GM18520 (cell line): ENCODE data around the gene MAP3K5.

Experiments
- ATAC-seq: cut with Tn5 transposase; IDR thresholded peaks from one replicate; pipeline ENCODE4 v1.9.1; 2021; ENCODE audit not compliant: unreplicated experiment

MAP3K5 gene

GRCh38 chr6:136525586-136526195 lies 266.6 kb downstream of the MAP3K5 start:
- ATAC-seq = no peak

- no peak for ATAC-seq
These were observed 267.3 kb downstream of the MAP3K5 start for GRCh38 chr6:136524936-136525413.

GRCh38 chr6:136524339-136524935 lies 267.8 kb downstream of the MAP3K5 start:
- no peak for ATAC-seq

DNA sequence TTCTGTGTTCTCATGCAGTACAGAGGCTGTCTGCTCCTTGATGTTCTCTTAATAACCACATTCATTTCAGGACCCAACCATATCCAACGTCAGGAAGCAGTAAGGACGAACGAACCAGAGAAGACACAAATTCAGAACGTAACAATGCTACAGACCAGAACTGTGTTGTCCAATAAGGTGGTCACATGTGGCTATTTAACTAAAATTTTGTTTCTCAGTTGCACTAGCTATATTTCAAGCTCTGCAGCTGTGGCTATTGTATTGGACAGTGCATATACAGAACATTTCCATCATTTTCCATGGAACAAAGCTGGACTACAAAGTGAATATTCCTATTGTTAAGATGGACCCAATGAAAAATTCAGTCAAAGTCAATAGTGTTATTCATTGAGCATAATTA lies 269.1 kb downstream of the MAP3K5 start:
- ATAC-seq = no peak

- ATAC-seq = no peak
These were observed 269.6 kb downstream of the MAP3K5 start for GRCh38 chr6:136522636-136523035.

- ATAC-seq = no peak
These were observed 270.4 kb downstream of the MAP3K5 start for GRCh38 chr6:136521911-136522310.

GRCh38 chr6:136521427-136521826 lies 270.9 kb downstream of the MAP3K5 start:
- ATAC-seq = no peak

DNA sequence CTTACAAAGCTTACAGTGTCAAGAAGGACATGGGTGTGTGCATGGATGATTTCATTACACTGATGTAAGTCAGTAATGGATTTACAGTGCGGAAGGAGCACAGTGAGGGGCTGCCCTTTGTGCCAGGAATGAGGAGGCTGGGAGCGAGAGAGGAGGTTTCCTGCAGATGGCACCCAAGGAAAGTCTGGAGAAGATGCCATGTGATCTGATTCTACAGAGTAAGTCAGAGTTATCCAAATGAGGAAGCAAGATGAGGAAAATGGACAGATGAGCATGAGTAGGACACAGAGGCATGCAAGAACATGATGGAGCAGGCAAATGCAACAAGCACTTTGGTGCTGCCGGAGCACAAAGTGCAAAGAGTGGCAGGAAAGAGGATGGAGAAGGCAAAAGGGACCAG lies 271.8 kb downstream of the MAP3K5 start:
- ATAC-seq = no peak

- ATAC-seq = no peak
These were observed 274.7 kb downstream of the MAP3K5 start for GRCh38 chr6:136517582-136517981.

DNA sequence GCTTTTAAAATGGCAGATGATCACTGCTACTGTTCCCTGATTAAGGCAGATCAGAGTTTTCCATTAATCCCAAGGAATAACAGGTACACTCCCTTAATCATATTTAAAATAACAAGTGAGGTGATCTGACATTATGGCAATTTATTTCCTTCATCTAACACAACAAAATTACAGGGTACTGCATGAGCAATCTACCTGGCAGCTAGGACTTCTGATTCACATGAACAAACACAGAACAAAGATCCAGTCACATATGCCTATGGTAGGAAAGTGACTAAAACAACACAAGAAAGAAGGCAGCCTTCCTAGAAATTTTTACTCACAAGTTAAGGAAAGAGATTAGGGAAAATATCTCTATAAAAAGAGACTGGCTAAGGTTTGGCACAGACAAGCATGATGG lies 275.3 kb downstream of the MAP3K5 start:
- ATAC-seq = no peak

- no peak for ATAC-seq
These were observed 277.7 kb downstream of the MAP3K5 start for GRCh38 chr6:136514591-136514990.

DNA sequence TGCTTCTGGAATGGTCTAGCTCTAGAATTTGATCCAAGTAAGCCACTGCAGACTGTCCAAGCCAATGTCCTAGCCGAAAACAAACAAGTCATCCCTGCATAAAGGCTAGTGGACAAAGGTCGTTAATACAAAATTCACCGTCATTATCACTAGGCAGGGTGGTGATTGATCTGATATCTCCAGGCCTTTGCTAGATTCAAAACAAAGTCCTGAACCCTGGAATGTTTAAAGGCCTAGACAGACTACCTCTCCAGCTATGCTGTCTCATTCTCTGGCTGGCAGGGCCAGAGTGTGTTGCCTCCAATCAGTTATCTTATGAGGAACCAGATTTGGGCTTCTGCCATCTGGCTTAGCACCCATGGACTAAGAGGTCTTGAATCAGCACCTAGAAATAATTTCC lies 280.4 kb downstream of the MAP3K5 start:
- no peak for ATAC-seq

GRCh38 chr6:136511397-136511796 lies 280.9 kb downstream of the MAP3K5 start:
- ATAC-seq = no peak

DNA sequence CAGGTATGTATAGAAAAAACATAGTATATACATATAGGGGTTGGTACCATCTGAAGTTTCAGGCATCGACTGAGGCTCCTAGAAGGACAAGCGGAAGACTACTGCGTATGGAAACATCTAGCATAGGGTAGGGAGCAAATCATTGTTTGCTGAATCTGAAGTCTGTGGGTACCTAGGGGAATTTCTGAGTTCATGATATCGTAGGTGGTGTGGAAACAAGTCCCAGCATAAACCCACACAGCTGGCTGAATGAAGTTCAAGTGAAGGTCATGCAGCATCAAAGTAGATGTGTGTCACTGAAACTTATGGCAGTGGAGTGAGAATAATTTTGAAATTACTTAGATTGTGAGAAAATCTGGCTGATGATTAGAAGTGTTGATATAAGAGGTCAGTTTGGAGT lies 281.5 kb downstream of the MAP3K5 start:
- no peak for ATAC-seq

DNA sequence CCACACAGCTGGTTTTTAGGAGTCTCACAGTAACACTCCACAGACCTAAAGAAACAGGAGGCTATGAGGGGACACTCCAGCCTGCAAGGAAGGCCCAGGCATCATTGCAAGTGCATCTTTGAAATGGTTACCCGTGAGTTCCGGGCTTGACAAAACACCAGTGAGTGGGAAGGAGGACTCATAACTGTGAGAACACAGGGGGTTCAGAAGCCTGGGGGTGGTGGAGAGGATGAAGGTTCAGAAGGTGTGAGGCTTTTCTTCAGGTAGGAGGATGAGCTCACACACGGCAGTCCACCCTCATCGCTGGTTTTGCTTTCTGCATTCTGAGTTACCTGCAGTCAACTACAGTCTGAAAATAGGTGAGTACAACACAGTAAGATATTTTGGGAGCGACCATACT lies 282.0 kb downstream of the MAP3K5 start:
- no peak for ATAC-seq

DNA sequence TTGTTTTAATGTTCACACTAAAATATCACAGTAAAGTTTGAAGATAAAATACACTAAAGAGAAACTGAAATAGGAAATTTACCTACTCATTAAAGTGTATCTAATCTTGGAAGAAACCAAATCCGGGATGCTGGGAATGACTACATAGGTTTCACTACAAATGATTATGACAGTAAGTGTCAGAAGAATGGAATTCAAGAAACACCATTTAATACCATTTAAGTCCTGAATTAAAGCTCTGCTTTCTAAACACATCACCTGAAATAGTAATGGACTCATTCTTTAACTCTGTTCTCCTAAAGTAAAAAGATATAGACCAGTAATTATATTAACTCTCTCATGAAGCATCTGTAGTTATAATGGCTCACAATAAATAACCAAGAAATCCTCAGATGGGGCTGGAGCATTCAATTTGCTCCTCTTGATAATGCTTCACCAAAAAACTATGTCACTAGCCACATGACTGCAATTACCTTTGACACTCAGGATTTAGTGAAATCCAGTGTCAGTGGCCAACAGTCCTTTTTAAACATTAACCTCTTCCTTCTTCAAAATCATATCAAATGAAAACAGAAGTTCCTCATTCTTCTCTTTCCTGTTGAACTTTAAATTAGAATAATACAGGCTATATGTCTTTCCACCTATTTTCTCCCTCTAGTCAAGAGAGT lies 283.4 kb downstream of the MAP3K5 start:
- ATAC-seq = no peak
